ENCODE results near the gene STPG1.

- TF ChIP-seq CTCF (IDR thresholded peaks at IDR 0.05), result no peak
- no peak for TF ChIP-seq POLR2AphosphoS5 (IDR thresholded peaks at IDR 0.05)
Measured at GRCh38 chr1:24355466-24355865, 58.1 kb downstream of the STPG1 start.

Measured in upper lobe of left lung (tissue), 4 donors.